Thoracic aorta (tissue), 2 donors: Measurements from ENCODE around the gene IKBKE. TPM values are rescaled to one million over a fixed set of nuclear protein-coding genes. Genes with fewer than 3 reads are reported as not detected.

Experiments
- ATAC-seq: fragments of 150-250 bp; one replicate; pipeline ENCODE4 v1.8.0; 2017; ENCODE audit warnings: low read depth; ENCODE audit not compliant: insufficient number of reproducible peaks, low FRiP score
- DNase-seq: peaks from one replicate; pipeline ENCODE4 v3.0.0-alpha.2; 2020; ENCODE audit warnings: low spot score
- H3K27ac ChIP-seq, 2 donors: fragments of 200-600 bp; sonication (generic); 1 replicate in 1 of 2; 2 replicates in 1 of 2; pipeline ENCODE4 v1.5.1; 2016; ENCODE audit warnings: mild to moderate bottlenecking in 2 of 2, moderate library complexity in 2 of 2
- H3K27me3 ChIP-seq: fragments of 200-600 bp; sonication (generic); replicated peaks from 2 replicates; pipeline ENCODE4 v1.6.0; 2016; ENCODE audit warnings: mild to moderate bottlenecking; ENCODE audit not compliant: insufficient read depth
- H3K36me3 ChIP-seq: fragments of 200-600 bp; sonication (generic); one replicate; pipeline ENCODE4 v1.5.1; 2016
- H3K4me1 ChIP-seq, 2 donors: fragments of 200-600 bp; sonication (generic); 1 replicate in 1 of 2; 2 replicates in 1 of 2; pipeline versions ENCODE4 v1.5.1 to v1.6.0; 2016; ENCODE audit warnings: low read depth in 2 of 2, mild to moderate bottlenecking in 1 of 2; ENCODE audit not compliant: control insufficient read depth in 1 of 2
- H3K4me3 ChIP-seq: fragments of 200-600 bp; sonication (generic); 2 replicates; pipeline ENCODE4 v1.5.1; 2016; ENCODE audit warnings: mild to moderate bottlenecking
- H3K9me3 ChIP-seq: fragments of 200-600 bp; sonication (generic); 2 replicates; pipeline ENCODE4 v1.5.1; 2016
- total RNA-seq, 2 donors: library from RNA; depleted of rRNA; stranded (reverse); fragments of >200 nt; gene quantifications; one replicate each; pipeline versions ENCODE4 v1.1.0 to v1.2.3, GENCODE V29; 2016
- TF ChIP-seq, protein P1 (sequence below): fragments of 200-600 bp; sonication (generic); IDR thresholded peaks from one replicate; pipeline ENCODE4 v1.5.1; 2019; ENCODE audit warnings: antibody characterized with exemption

IKBKE gene
- total RNA-seq, 2 donors from 2014 or later: 5.8 to 16.1 TPM

DNA sequence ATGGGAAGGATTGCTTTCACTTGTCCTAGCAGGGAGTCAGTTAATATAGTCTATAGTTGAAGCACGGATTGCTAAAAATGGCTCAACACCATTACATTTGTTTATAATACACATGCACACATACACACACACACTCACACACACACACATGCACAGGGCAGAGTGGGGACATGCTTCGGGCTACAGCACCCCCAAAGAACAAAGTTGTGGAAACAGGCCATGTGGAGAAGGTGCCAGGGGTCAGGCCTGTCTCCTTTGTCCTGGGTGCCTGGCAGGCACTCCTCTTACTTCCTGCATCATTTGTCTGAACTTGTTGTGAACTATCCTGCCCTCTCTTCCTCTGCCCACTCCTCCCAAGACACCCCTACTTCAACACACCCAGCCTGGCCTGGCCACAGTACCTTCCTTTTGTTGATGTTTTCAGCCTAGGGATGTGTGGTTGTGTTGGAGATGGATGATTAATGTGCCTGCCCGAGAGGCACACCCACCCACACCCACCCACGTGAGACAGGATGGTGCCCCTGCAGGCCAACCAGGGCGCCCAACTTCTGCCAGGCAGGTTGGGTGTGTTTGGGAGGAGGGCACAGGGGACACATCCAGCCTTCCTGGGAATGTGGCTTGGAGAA is 54.6 kb downstream of the IKBKE start:
- H3K27ac ChIP-seq: no peak overlapping the region
- H3K4me3 ChIP-seq: no peak overlapping the region
- H3K4me1 ChIP-seq: no peaks in the 10 kb centered on the region
- DNase-seq (no peak), ATAC-seq (no peak)
- no peaks in the 10 kb centered on the region for H3K27me3 ChIP-seq
- no peaks in the 10 kb centered on the region for H3K36me3 ChIP-seq
- TF ChIP-seq, protein P1, sequence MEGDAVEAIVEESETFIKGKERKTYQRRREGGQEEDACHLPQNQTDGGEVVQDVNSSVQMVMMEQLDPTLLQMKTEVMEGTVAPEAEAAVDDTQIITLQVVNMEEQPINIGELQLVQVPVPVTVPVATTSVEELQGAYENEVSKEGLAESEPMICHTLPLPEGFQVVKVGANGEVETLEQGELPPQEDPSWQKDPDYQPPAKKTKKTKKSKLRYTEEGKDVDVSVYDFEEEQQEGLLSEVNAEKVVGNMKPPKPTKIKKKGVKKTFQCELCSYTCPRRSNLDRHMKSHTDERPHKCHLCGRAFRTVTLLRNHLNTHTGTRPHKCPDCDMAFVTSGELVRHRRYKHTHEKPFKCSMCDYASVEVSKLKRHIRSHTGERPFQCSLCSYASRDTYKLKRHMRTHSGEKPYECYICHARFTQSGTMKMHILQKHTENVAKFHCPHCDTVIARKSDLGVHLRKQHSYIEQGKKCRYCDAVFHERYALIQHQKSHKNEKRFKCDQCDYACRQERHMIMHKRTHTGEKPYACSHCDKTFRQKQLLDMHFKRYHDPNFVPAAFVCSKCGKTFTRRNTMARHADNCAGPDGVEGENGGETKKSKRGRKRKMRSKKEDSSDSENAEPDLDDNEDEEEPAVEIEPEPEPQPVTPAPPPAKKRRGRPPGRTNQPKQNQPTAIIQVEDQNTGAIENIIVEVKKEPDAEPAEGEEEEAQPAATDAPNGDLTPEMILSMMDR: no peak
- H3K9me3 ChIP-seq: no peaks in the 10 kb centered on the region

DNA sequence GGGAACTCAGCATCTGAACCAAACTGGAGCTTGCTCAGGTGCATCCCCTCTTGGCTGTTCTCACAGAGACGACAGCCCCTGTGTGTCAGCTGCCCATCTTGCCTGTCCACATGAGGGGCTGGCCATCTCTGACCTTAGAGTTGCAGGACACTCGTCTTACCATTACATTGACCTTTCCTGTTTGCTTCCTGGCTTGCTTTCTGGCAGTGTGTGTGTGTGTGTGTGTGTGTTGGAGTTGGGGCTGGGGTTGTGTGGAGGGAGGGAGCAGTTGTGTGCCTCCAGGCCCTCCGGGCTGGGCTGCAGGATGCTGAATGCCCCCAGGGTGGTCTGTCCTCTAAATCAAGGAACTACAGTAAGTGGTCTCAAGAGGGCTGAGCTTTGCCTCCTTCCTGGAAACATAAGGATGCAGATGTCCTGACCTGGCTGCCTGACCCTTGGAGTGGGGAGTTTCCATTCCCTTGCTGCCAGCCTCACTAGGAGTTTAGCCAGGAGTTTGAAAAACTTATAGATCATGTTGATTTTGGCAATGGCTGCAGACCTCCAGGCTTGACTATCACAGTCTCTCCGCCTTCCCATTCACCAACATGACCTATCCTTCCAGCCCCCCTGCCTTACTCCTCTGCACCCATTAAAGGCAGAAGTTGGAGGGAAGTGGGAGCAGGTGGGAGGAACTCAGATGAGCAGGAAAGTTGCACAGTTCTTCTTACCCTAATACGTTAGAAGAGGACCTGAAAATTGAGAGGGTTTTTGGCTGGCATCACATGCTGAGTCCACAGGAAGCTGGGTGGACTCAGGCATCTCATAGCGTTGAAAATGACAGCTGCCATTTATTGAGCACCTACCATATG is 56.0 kb downstream of the IKBKE start:
- Histone ChIP-seq H3K36me3 (no peaks in the 10 kb centered on the region), H3K9me3 (no peaks in the 10 kb centered on the region), H3K27ac (no peak overlapping the region), H3K4me1 (no peaks in the 10 kb centered on the region), H3K27me3 (no peaks in the 10 kb centered on the region), H3K4me3 (no peak overlapping the region)
- DNase-seq (no peak), ATAC-seq (no peak)
- TF ChIP-seq, protein P1: no peak

DNA sequence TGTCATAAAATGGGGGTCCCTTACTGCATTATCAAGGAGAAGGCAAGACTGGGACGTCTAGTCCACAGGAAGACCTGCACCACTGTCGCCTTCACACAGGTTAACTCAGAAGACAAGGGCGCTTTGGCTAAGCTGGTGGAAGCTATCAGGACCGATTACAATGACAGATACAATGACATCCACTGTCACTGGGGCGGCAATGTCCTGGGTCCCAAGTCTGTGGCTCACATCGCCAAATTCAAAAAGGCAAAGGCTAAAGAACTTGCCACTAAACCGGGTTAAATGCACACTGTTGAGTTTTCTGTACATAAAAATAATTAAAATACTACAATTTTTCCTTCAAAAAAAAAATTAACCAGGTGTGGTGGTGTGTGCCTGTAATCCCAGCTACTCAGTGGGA is 59.1 kb downstream of the IKBKE start:
- Histone ChIP-seq H3K27me3 (no peaks in the 10 kb centered on the region), H3K4me1 (no peaks in the 10 kb centered on the region), H3K27ac (no peak overlapping the region), H3K9me3 (no peaks in the 10 kb centered on the region), H3K36me3 (no peaks in the 10 kb centered on the region), H3K4me3 (no peak overlapping the region)
- TF ChIP-seq, protein P1: no peak
- DNase-seq: no peak
- no peak for ATAC-seq

DNA sequence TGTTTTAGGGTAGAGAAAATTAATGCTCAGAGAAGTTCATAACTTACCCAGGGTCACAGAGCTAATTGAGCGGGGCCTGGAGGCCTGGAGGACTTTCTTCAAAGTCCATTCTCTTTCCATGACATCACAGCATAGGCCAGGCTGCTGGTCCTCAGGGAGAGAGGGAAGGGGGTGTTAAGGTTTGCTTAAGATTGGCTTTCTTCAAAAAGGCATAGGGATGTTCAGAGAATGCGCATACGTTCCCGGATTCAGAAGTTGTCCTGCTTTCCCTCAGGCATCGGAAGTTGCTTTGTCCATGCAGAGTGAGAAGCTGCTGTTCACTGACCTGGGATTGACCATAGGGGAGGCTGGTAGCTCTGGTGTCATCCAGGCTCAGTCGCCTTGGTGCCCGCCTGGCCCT is 62.1 kb downstream of the IKBKE start:
- H3K4me1 ChIP-seq: no peaks in the 10 kb centered on the region
- no peaks in the 10 kb centered on the region for H3K27me3 ChIP-seq
- no peak for DNase-seq
- TF ChIP-seq, protein P1: no peak
- H3K36me3 ChIP-seq: no peaks in the 10 kb centered on the region
- no peak overlapping the region for H3K4me3 ChIP-seq
- no peak for ATAC-seq
- H3K9me3 ChIP-seq: no peaks in the 10 kb centered on the region
- no peak overlapping the region for H3K27ac ChIP-seq

DNA sequence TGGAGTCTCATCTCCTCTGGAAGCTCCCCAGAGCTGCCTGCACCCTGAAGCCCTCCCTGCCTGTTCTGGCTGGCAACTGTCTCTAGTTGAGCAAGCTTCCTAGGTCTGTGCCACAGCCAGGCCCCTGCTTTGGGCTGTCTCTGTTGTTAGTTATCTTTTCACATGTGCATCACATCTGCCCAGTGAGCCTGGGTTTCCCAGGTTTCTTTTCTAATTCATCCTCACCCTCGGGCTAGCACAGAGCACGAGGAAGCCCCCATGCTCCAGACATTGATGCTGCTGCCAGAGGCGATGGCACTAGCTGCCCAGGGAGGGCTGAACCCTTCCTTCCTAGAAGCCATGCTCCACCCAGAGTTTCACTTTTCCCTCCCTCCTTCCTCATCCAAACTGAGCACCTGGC is 64.3 kb downstream of the IKBKE start:
- DNase-seq: no peak
- no peak overlapping the region for H3K27ac ChIP-seq

More for the DNA sequence above, 64.3 kb downstream of the IKBKE start:
- no peaks in the 10 kb centered on the region for H3K9me3 ChIP-seq
- peaks cover 0 to 4% of the 10 kb centered on the region in 2 donors for H3K4me1 ChIP-seq
- no peaks in the 10 kb centered on the region for H3K27me3 ChIP-seq
- peaks cover 5% of the 10 kb centered on the region for H3K36me3 ChIP-seq
- TF ChIP-seq, protein P1: no peak
- no peak for ATAC-seq
- H3K4me3 ChIP-seq: no peak overlapping the region
